NCI-H2171 treated with DMSO at 0.1 percent for 48 hours (cell line): Measurements from ENCODE around the gene GUCY2D.
"Not testable (repeated sequence)": the region's sequence is repeated elsewhere in the genome, so short reads cannot be mapped to it uniquely, and the experiment has no call there.

Experiments used
- DNase-seq: peaks from one replicate; lab custom pipeline; 2025; lab: John Stamatoyannopoulos, UW

The GUCY2D gene

GRCh38 chr17:8018436-8018835 is 16.0 kb downstream of the GUCY2D start:
- DNase-seq, result no peak

- DNase-seq, result no peak
Observed at GRCh38 chr17:8019166-8019565, 16.8 kb downstream of the GUCY2D start.

- DNase-seq, result no peak
Observed at GRCh38 chr17:8019665-8020650, 17.5 kb downstream of the GUCY2D start.

- DNase-seq, result no peak
Observed at GRCh38 chr17:8020776-8021564, 18.6 kb downstream of the GUCY2D start.

GRCh38 chr17:8021565-8022359 is 19.3 kb downstream of the GUCY2D start:
- no peak for DNase-seq

DNA sequence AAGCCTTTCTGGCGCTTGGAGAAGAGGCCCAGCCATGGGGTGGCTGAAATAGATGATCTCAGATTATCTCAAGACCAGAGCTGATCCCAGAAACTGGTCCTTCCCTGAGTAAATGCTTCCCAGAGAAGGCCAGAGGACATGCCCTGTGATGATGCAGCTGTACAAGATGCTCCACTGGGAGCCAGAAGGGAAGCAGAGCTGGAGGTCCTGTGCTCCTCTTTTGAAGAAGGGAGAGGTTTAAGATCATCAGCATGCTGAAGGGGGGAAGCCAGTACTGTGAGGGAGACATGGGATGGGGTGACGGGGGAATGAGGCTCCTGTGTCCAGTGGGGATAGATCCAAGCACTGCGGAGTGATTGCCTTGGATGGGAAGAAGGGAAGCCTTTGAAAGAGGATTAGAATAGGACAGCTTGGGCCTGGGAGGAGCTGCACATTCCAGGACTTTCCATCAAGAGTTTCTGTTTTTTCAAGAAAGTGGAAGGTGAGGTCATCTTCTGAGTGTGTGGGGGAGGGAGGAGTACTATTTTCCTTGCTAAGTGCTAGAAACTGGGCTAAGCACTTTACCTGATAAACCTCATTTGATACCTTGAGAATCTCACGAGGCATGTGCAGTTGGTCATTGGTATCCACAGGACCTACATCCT is 20.1 kb downstream of the GUCY2D start:
- DNase-seq, result no peak

GRCh38 chr17:8024161-8024560 is 21.7 kb downstream of the GUCY2D start:
- not testable (repeated sequence) for DNase-seq

- no peak for DNase-seq
Observed at GRCh38 chr17:8025176-8025911, 22.9 kb downstream of the GUCY2D start.

GRCh38 chr17:8029121-8029520 is 26.7 kb downstream of the GUCY2D start:
- DNase-seq, result no peak

DNA sequence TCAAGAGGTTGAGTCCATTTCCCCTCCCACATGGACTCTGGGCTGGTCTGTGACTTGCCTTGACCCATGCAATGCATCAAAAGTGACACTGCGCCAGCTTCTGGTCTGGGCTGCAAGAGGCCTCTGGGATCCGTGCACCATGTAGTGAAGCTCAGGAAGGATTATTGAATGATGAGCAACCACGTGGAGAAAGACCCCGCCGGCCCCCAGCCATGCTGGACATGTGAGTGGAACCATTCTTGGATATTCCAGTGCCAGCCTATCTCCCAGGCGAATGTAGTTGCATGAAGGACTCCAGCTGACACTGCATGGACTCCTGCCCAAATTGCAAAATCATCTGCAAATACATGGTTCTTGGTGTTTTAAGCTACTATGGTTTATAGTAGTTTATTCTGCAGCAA is 28.8 kb downstream of the GUCY2D start:
- no peak for DNase-seq

DNA sequence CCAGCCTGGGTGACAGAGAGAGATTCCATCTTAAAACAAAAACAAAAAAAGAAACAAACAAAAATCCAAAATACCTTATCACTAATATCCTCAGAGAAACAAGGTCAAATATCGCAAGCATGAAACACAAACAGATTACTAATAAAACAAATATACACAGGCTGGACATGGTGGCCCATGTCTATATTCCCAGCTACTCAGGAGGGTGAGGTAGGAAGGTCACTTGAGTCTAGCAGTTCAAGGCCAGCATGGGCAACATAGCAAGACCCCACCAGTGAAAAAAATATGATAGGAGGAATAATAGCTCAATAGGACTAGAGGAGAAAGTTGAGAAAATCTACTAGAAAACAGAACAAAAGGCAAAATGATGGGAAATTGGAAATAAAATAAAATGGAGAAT is 29.5 kb downstream of the GUCY2D start:
- no peak for DNase-seq

DNA sequence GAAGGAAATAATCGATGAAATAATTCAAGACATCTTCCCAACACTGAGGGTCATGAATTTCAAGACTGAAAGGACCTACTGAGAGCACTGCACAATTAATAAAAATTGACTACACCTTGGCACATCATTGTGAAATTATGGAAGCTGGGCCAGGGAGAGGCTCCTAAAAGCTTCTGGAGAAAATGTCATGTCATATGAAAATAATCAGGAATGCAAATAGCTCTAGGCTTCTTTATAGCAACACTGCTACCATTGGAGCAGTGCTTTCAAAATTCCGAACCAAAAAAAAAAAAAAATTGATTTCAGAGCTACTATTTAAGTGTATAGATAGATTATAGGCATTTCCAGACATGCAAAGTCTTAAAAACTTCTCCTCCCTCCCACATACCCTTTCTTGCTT is 30.0 kb downstream of the GUCY2D start:
- DNase-seq, result no peak

GRCh38 chr17:8038954-8039610 is 36.7 kb downstream of the GUCY2D start, which contains the start of gene ALOX15B:
ALOX15B (plus strand) TSS chr17:8039059; CDS start chr17:8039156, 97 bp downstream.
- DNase-seq, result no peak

DNA sequence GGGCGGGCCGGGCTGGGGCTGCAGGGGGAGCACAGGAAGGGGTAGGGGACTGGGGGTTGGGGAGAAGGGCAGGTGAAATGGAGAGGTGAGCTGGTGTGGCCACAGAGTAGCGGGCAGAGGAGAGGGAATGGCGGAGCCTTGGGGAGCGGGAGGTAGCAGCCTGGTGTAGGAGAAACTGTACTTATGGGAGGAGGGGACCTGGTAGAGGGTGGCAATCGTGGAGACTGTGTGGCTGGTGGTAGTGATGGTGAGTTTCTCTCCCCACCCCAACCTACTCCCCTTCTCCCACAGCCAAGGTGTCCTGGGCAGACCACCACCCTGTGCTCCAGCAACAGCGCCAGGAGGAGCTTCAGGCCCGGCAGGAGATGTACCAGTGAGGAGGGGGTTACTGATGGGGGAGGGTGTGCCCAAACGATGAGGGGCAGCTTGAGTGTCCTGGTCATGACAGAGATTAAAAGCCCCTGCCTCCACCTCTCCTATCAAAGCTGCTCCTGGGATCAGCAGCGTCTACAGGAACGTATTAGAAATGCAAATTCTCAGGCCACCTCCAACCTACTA is 37.3 kb downstream of the GUCY2D start:
- no peak for DNase-seq

- peak; percentile 50 for DNase-seq
Observed at GRCh38 chr17:8041249-8041928, 39.0 kb downstream of the GUCY2D start.

DNA sequence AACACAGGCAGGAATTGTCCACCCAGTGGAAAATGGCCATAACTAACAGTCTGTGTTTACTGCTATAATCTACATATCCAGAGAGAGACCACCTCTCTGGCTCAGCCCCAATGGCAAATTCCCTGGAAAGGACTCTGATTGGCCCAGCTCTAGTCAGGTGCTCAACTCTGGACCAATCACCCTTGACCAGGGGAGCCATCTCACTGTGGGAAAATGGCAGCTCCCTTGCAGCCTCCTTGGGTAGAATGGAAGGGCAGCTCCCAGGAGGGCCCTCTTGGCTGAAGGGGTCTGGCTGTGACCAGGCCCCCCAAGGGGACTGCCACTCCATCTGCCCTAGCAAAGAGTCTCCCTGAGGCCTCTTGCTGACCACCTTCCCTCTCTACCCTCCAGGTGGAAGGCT is 39.6 kb downstream of the GUCY2D start:
- peak; percentile 7 for DNase-seq

DNA sequence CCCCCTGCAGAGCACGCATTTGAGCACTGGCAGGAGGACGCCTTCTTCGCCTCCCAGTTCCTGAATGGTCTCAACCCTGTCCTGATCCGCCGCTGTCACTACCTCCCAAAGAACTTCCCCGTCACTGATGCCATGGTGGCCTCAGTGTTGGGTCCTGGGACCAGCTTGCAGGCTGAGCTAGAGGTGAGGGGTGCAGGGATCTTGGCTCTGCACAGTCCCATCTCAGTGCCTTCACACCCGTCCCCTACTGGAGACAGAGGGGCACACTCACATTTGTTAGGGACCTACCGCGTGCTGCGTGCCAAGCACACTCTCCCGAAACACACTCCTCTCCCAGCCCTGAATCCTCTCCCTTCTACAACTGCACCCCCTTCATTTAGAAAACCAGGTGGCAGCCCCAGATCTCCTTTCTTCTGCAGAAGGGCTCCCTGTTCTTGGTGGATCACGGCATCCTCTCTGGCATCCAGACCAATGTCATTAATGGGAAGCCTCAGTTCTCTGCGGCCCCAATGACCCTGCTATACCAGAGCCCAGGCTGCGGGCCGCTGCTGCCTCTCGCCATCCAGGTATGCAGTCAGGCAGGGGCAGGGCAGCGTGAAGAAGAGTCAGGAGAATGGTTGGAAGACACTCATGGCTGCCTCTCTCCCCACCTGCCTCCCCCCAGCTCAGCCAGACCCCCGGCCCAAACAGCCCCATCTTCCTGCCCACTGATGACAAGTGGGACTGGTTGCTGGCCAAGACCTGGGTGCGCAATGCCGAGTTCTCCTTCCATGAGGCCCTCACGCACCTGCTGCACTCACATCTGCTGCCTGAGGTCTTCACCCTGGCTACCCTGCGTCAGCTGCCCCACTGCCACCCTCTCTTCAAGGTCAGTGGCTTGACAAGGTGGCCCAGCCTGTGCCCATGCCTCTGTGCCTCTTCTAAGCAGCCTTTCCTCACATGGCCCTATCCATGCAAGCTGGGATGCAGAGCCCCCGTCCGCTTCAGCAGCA is 42.7 kb downstream of the GUCY2D start:
- DNase-seq, result no peak

- DNase-seq, result no peak
Observed at GRCh38 chr17:8046306-8046928, 44.0 kb downstream of the GUCY2D start.
